Neutrophil (primary cell): Measurements from ENCODE around the gene ZNF407.

ENCODE experiments used
- H3K27ac ChIP-seq: fragments of 200-600 bp; sonication (generic); 2 replicates; pipeline ENCODE4 v1.5.1; 2016; ENCODE audit warnings: mild to moderate bottlenecking, moderate library complexity
- H3K27me3 ChIP-seq: fragments of 200-600 bp; sonication (generic); 2 replicates; pipeline ENCODE4 v1.6.0; 2016; ENCODE audit warnings: mild to moderate bottlenecking
- H3K36me3 ChIP-seq: fragments of 200-600 bp; sonication (generic); 2 replicates; pipeline ENCODE4 v1.5.1; 2017
- H3K4me1 ChIP-seq, 2 experiments: fragments of 200-600 bp in 1 of 2; sonication (generic) in 1 of 2; 1 replicate in 1 of 2; 2 replicates in 1 of 2; pipeline versions ENCODE4 v1.5.1 to v1.6.1; 2013 to 2016; ENCODE audit warnings: low read depth in 1 of 2, low read length in 1 of 2, mild to moderate bottlenecking in 1 of 2, moderate library complexity in 1 of 2; ENCODE audit not compliant: control insufficient read depth in 1 of 2, insufficient read depth in 1 of 2
- H3K4me3 ChIP-seq, 2 experiments: fragments of 200-600 bp in 1 of 2; sonication (generic) in 1 of 2; 1 replicate in 1 of 2; 2 replicates in 1 of 2; pipeline ENCODE4 v1.5.1; 2013 to 2016; ENCODE audit warnings: low read depth in 1 of 2, low read length in 1 of 2, mild to moderate bottlenecking in 1 of 2, moderate library complexity in 1 of 2
- H3K9me3 ChIP-seq: fragments of 200-600 bp; sonication (generic); 2 replicates; pipeline ENCODE4 v1.5.1; 2016
- CTCF ChIP-seq: fragments of 200-600 bp; sonication (generic); IDR thresholded peaks from 2 replicates; pipeline ENCODE4 v1.5.1; 2016; ENCODE audit warnings: antibody characterized with exemption

The ZNF407 gene

DNA sequence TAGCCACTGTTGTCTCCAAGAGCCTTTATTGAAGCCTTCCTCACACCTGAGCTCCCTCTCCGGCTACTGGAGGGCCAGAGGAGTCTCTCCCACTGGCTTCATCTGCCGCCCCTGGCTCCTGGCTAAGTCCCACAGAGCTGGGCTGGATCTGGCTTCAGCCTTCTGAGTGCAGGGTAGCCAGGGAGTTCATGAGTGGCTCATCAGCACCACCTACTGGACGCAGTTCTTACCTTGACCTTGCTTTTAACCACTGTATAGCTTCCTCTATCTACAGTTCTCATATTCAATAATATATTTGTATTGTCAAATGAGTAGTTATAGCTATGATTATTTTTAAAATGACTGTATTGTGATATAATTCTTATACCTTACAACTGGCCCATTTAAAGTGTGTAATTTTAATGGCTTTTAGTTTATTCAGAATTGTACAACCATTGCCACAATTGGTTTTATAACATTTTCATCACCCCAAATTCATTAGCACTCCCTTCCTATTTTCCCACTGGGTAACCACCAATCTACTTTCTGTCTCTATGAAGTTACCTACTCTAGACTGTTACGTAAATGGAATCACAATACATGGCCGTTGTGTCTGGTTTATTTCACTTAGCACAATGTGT lies 45.6 kb upstream of the ZNF407 start:
- Histone ChIP-seq H3K27ac (no peak overlapping the region), H3K27me3 (peaks cover 20% of the 10 kb centered on the region), H3K36me3 (no peaks in the 10 kb centered on the region), H3K9me3 (no peaks in the 10 kb centered on the region), H3K4me1 (no peaks in the 10 kb centered on the region), H3K4me3 (no peak overlapping the region)
- peak; percentile 62 for TF ChIP-seq CTCF

DNA sequence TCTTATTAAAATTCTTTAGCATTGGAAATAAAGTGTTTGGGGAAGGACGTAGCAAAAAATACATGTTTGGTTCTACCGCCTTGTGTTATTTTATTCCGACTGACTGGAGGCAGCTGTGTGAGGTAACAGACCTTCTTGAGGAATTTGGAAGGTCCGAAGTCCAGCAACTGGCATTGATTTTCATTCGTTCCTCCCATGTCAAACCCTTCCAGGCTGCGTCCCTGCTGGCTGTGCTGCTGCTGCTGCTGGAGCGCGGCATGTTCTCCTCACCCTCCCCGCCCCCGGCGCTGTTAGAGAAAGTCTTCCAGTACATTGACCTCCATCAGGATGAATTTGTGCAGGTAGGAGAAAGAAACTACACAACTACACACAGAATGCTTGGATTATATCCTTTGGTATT lies 41.5 kb upstream of the ZNF407 start:
- Histone ChIP-seq H3K9me3 (no peaks in the 10 kb centered on the region), H3K36me3 (no peaks in the 10 kb centered on the region), H3K27ac (no peak overlapping the region), H3K4me1 (no peaks in the 10 kb centered on the region), H3K27me3 (peaks cover 14% of the 10 kb centered on the region), H3K4me3 (no peak overlapping the region)
- TF ChIP-seq CTCF, result no peak

DNA sequence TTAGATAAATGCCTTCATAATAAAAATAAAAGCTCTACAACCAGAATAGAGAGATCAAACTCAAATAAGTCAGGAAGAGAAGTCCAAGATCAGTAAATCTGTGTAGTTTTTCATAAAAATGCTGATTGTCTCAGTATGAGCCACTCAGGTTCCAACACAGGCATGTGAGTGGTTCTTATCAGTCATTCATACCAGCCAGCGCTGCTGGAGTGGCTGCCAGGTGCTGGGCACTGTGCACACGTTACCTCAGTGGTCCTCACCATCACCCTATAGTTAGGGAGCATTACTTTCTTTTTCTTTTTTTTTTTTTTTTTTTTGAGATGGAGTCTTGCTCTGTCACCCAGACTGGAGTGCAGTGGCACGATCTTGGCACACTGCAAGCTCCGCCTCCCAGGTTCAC lies 39.6 kb upstream of the ZNF407 start:
- Histone ChIP-seq H3K4me3 (no peak overlapping the region), H3K4me1 (no peaks in the 10 kb centered on the region), H3K9me3 (no peaks in the 10 kb centered on the region), H3K27ac (no peak overlapping the region), H3K36me3 (no peaks in the 10 kb centered on the region), H3K27me3 (peaks cover 14% of the 10 kb centered on the region)
- no peak for TF ChIP-seq CTCF

DNA sequence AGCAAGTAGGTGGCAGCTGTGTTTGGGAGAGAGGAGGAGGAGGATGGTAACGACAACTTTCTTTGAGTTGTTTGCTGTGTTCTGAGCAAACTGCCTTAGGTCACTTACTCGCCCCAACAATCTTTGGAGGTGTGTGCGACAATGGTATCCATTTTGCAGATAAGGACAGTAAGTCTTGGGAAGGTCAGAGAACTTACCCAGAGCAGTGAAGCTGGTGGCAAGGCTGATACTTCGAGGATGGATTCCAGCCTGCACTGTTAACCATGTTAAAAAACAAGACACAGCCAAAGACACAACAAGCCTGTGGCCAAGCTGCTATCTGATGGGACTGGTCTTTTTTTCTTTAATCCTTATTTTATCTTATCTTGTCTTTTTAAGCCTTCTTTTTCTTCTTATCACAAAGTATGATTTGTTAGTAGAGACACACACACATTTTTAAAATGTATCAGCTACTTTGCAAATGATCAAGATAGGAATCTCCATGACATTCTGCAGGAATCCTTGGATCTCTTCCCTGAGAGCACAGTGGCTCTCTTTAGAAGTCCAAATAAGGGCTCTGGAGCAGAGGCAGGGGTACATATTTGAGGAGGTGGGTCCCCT lies 35.4 kb upstream of the ZNF407 start:
- no peak for TF ChIP-seq CTCF
- no peaks in the 10 kb centered on the region for H3K36me3 ChIP-seq
- no peaks in the 10 kb centered on the region for H3K27me3 ChIP-seq
- no peaks in the 10 kb centered on the region for H3K9me3 ChIP-seq
- H3K4me3 ChIP-seq, result no peak overlapping the region
- no peak overlapping the region for H3K27ac ChIP-seq
- no peaks in the 10 kb centered on the region for H3K4me1 ChIP-seq

- TF ChIP-seq CTCF, result no peak
- Histone ChIP-seq H3K4me3 (no peak overlapping the region), H3K4me1 (peaks cover 2% of the 10 kb centered on the region in 2 experiments), H3K27me3 (no peaks in the 10 kb centered on the region), H3K36me3 (no peaks in the 10 kb centered on the region), H3K9me3 (no peaks in the 10 kb centered on the region), H3K27ac (no peak overlapping the region)
Observed at GRCh38 chr18:74562775-74563174, 34.9 kb upstream of the ZNF407 start.
